ENCODE results near the gene CALHM2. TPM values are rescaled to one million over a fixed set of nuclear protein-coding genes. Genes with fewer than 3 reads are reported as not detected.

Gene CALHM2
- polyA plus RNA-seq, 1 of the 3 experiments (the other 2 are of a cell fraction): 0.10 TPM

GRCh38 chr10:103451091-103451813 lies 918 bp downstream of the CALHM2 start:
- no peak for TF ChIP-seq MEF2A (IDR thresholded peaks at IDR 0.05; ENCODE audit: borderline replicate concordance, low read depth)
- TF ChIP-seq SMC3 (IDR thresholded peaks at IDR 0.05; ENCODE audit: low read depth, low read length): no peak
- TF ChIP-seq, protein P1, sequence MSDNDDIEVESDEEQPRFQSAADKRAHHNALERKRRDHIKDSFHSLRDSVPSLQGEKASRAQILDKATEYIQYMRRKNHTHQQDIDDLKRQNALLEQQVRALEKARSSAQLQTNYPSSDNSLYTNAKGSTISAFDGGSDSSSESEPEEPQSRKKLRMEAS (IDR thresholded peaks at IDR 0.05; ENCODE audit: low read depth): no peak
- TF ChIP-seq JUND (IDR thresholded peaks at IDR 0.05): no peak
- TF ChIP-seq PBX3 (IDR thresholded peaks at IDR 0.05): no peak
- TF ChIP-seq NFIC (IDR thresholded peaks at IDR 0.05; ENCODE audit: borderline replicate concordance): no peak
- TF ChIP-seq POLR2AphosphoS5 (IDR thresholded peaks at IDR 0.05; ENCODE audit: low read depth, low read length): no peak
- TF ChIP-seq GATA2 (CRISPR knock-in tag; IDR thresholded peaks at IDR 0.05): no peak
- no peak for TF ChIP-seq CHD2 (IDR thresholded peaks at IDR 0.05; ENCODE audit: low read length, partially characterized antibody)
- TF ChIP-seq FOXJ3 (CRISPR knock-in tag; IDR thresholded peaks at IDR 0.05): no peak
- no peak for TF ChIP-seq ELF1 (IDR thresholded peaks at IDR 0.05)
- no peak for TF ChIP-seq RAD21 (IDR thresholded peaks at IDR 0.05; ENCODE audit: low read length)
- TF ChIP-seq USF2 (IDR thresholded peaks at IDR 0.05; ENCODE audit: borderline replicate concordance, low read depth, low read length): no peak
- TF ChIP-seq, protein P2, sequence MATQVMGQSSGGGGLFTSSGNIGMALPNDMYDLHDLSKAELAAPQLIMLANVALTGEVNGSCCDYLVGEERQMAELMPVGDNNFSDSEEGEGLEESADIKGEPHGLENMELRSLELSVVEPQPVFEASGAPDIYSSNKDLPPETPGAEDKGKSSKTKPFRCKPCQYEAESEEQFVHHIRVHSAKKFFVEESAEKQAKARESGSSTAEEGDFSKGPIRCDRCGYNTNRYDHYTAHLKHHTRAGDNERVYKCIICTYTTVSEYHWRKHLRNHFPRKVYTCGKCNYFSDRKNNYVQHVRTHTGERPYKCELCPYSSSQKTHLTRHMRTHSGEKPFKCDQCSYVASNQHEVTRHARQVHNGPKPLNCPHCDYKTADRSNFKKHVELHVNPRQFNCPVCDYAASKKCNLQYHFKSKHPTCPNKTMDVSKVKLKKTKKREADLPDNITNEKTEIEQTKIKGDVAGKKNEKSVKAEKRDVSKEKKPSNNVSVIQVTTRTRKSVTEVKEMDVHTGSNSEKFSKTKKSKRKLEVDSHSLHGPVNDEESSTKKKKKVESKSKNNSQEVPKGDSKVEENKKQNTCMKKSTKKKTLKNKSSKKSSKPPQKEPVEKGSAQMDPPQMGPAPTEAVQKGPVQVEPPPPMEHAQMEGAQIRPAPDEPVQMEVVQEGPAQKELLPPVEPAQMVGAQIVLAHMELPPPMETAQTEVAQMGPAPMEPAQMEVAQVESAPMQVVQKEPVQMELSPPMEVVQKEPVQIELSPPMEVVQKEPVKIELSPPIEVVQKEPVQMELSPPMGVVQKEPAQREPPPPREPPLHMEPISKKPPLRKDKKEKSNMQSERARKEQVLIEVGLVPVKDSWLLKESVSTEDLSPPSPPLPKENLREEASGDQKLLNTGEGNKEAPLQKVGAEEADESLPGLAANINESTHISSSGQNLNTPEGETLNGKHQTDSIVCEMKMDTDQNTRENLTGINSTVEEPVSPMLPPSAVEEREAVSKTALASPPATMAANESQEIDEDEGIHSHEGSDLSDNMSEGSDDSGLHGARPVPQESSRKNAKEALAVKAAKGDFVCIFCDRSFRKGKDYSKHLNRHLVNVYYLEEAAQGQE (IDR thresholded peaks at IDR 0.05; ENCODE audit: low read depth, low read length): no peak
- no peak for TF ChIP-seq RCOR1 (IDR thresholded peaks at IDR 0.05; ENCODE audit: low read length)
- no peak for TF ChIP-seq GABPA (IDR thresholded peaks at IDR 0.05; ENCODE audit: low read depth)
- no peak for TF ChIP-seq FOXM1 (IDR thresholded peaks at IDR 0.05; ENCODE audit: low read depth)
- no peaks in the 10 kb centered on the region for H3F3A ChIP-seq (replicated peaks; ENCODE audit: insufficient read depth)
- ChIA-PET CTCF (interaction anchor here (0.9 to 2.4 kb wide), 7 partner anchors 9 to 142 kb away, joined by 3 to 19 read pairs (median 5); partner anchors contain the start of gene CALHM3), POLR2A (no interaction called here)
- DNase-seq: peak; percentile 85
- no peak overlapping the region for H3K9ac ChIP-seq
- H3K4me2 ChIP-seq: no peak overlapping the region
- 54% methylated on average over 9 of the region's 14 CpGs for WGBS (ENCODE audit: low lambda C conversion rate)
- peaks cover 13% of the 10 kb centered on the region in 2 experiments for H3K36me3 ChIP-seq (replicated peaks in 1 of 2; ENCODE audit: control insufficient read depth in 1 of 2, insufficient read depth in 2 of 2, low read length in 1 of 2)
- no peaks in the 10 kb centered on the region for H3K9me2 ChIP-seq
- H2AFZ ChIP-seq (ENCODE audit: low read depth): no peak overlapping the region
- H3K4me1 ChIP-seq (ENCODE audit: control insufficient read depth in 1 of 2, insufficient read depth in 2 of 2, low read depth in 1 of 2, low read length in 1 of 2): peaks cover 0 to 18% of the 10 kb centered on the region in 2 experiments; a peak in 1 of 4 replicates
- H3K9me3 ChIP-seq: no peaks in the 10 kb centered on the region
- H3K4me3 ChIP-seq (ENCODE audit: low read depth in 2 of 2, low read length in 1 of 2): peak overlapping the region in 1 of 2 experiments; percentile 10; a peak in 1 of 4 replicates
- peak overlapping the region in 1 of 2 experiments; percentile 48; a peak in 1 of 4 replicates for H3K27ac ChIP-seq (ENCODE audit: low read depth in 2 of 2, low read length in 1 of 2)
- no peaks in the 10 kb centered on the region for H3K27me3 ChIP-seq (ENCODE audit: insufficient read depth)
- no peaks in the 10 kb centered on the region for H3K79me2 ChIP-seq (ENCODE audit: insufficient read depth)
- no peaks in the 10 kb centered on the region for H4K20me1 ChIP-seq (ENCODE audit: insufficient read depth)
